ENCODE results near the gene MOCOS. TPM values are rescaled to one million over a fixed set of nuclear protein-coding genes. Genes with fewer than 3 reads are reported as not detected.

MOCOS gene
- total RNA-seq, 4 donors from 2014 or later = 1.1 to 6.2 (median 4.1) TPM

- intact Hi-C loops (cut with DNase I; ENCODE audit: low total_unique reads) = no loop called here
- 0% methylated on average over 16 to 23 of the region's 91 CpGs for WGBS, 2 donors
These were observed 110.3 kb downstream of the MOCOS start, which contains the start of gene FHOD3 for GRCh38 chr18:36297417-36298125. Gene FHOD3 (plus strand): TSS chr18:36297713. CDS start chr18:36297836, 123 bp downstream.

GRCh38 chr18:36298126-36298741, 110.9 kb downstream of the MOCOS start:
- peak overlapping the region; percentile 31 for H3K4me3 ChIP-seq (ENCODE audit: low read depth, poor library complexity, severe bottlenecking)
- no peak for DNase-seq (ENCODE audit: low spot score in 2 of 2)
- WGBS, 2 donors = 1 to 3% methylated on average over 38 to 47 of the region's 67 CpGs
- intact Hi-C loops (cut with DNase I; ENCODE audit: low total_unique reads) = no loop called here
- no peak for TF ChIP-seq POLR2A (IDR thresholded peaks at IDR 0.05)
- TF ChIP-seq CTCF (IDR thresholded peaks at IDR 0.05) = no peak

More at GRCh38 chr18:36297417-36298125, 110.3 kb downstream of the MOCOS start, which contains the start of gene FHOD3:
- H3K4me3 ChIP-seq (ENCODE audit: low read depth, poor library complexity, severe bottlenecking) = peak within 1 kb of the TSS; percentile 32
- DNase-seq (ENCODE audit: low spot score in 2 of 2) = no peak
- TF ChIP-seq CTCF (IDR thresholded peaks at IDR 0.05) (no peak), POLR2A (IDR thresholded peaks at IDR 0.05) (no peak)

GRCh38 chr18:36299015-36299414, 111.7 kb downstream of the MOCOS start:
- H3K4me3 ChIP-seq (ENCODE audit: low read depth, poor library complexity, severe bottlenecking) = no peak overlapping the region
- WGBS, 2 donors = 82 to 88% methylated on average over 6 of the region's 6 CpGs
- intact Hi-C loops (cut with DNase I; ENCODE audit: low total_unique reads) = no loop called here
- no peak for DNase-seq (ENCODE audit: low spot score in 2 of 2)
- TF ChIP-seq POLR2A (IDR thresholded peaks at IDR 0.05) = no peak
- no peak for TF ChIP-seq CTCF (IDR thresholded peaks at IDR 0.05)

GRCh38 chr18:36300211-36300610, 112.9 kb downstream of the MOCOS start:
- 83 to 84% methylated on average over 6 of the region's 6 CpGs for WGBS, 2 donors
- intact Hi-C loops (cut with DNase I; ENCODE audit: low total_unique reads) = no loop called here
- H3K4me3 ChIP-seq (ENCODE audit: low read depth, poor library complexity, severe bottlenecking) = no peak overlapping the region
- TF ChIP-seq POLR2A (IDR thresholded peaks at IDR 0.05) (no peak), CTCF (IDR thresholded peaks at IDR 0.05) (no peak)
- DNase-seq (ENCODE audit: low spot score in 2 of 2) = no peak

- no peak for DNase-seq (ENCODE audit: low spot score in 2 of 2)
- 76 to 83% methylated on average over 5 of the region's 5 CpGs for WGBS, 2 donors
- H3K4me3 ChIP-seq (ENCODE audit: low read depth, poor library complexity, severe bottlenecking) = no peak overlapping the region
- TF ChIP-seq CTCF (IDR thresholded peaks at IDR 0.05) (no peak), POLR2A (IDR thresholded peaks at IDR 0.05) (no peak)
- intact Hi-C loops (cut with DNase I; ENCODE audit: low total_unique reads) = no loop called here
These were observed 114.6 kb downstream of the MOCOS start for GRCh38 chr18:36301884-36302283.
